PFSK-1 (cell line): Measurements from ENCODE around the gene WSCD2.

ENCODE experiments used
- REST ChIP-seq, 2 experiments: IDR thresholded peaks; 2 replicates each; pipeline versions ENCODE4 v1.6.1 to v1.8.0; 2011 to 2012; ENCODE audit warnings: low read depth in 2 of 2, low read length in 2 of 2, control low read depth in 1 of 2, inconsistent platforms in 1 of 2, mild to moderate bottlenecking in 1 of 2, moderate library complexity in 1 of 2; ENCODE audit not compliant: insufficient read depth in 1 of 2
- TAF1 ChIP-seq: IDR thresholded peaks from 2 replicates; pipeline ENCODE4 v1.6.1; 2012; ENCODE audit warnings: low read length, control low read depth, borderline replicate concordance; ENCODE audit not compliant: insufficient read depth

DNA sequence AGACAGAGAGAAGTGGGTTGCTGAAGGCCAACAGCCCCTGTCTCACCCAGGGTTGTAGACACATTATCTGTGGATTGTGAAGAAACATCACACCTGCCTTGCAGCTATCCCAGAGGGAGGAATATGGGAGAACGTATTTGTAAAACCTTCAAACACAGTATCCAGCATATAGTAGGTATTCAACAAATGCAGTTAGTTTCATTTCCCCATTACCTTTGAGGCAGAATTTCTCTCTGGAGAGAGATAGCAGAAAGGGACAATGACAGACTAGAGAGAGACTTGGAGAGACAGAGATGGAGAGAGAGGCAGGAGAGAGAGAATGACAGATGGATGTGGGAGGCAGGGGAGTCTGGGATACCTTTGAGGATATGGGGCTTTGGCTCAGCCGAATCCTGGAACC, 62.0 kb downstream of the WSCD2 start:
- TF ChIP-seq REST (IDR thresholded peaks at IDR 0.05; ENCODE audit: insufficient read depth in 1 of 2, low read depth in 2 of 2, low read length in 2 of 2) (no peak), TAF1 (no peak)
